IPS-20b (cell line): ENCODE data around the gene PLEKHA5.
A peak's percentile ranks its signal among the peaks of the same experiment; 100 is the strongest.
"Not testable (repeated sequence)": the region's sequence is repeated elsewhere in the genome, so short reads cannot be mapped to it uniquely, and the experiment has no call there.

ENCODE experiments used
- H3K27ac ChIP-seq: one replicate; pipeline ENCODE4 v1.5.1; 2013; ENCODE audit warnings: low read length
- H3K27me3 ChIP-seq: 2 replicates; pipeline ENCODE4 v1.6.1; 2013; ENCODE audit warnings: mild to moderate bottlenecking, low read length, inconsistent platforms; ENCODE audit not compliant: insufficient read depth
- H3K36me3 ChIP-seq: 2 replicates; pipeline ENCODE4 v1.6.1; 2013; ENCODE audit warnings: low read depth, mild to moderate bottlenecking, inconsistent platforms, low read length, moderate library complexity; ENCODE audit not compliant: insufficient read depth
- H3K4me1 ChIP-seq: 2 replicates; pipeline ENCODE4 v1.6.1; 2013; ENCODE audit warnings: mild to moderate bottlenecking, control low read depth, inconsistent platforms, low read length, moderate library complexity; ENCODE audit not compliant: insufficient read depth
- H3K4me3 ChIP-seq: 2 replicates; pipeline ENCODE4 v1.5.1; 2013; ENCODE audit warnings: mild to moderate bottlenecking, low read length, inconsistent platforms
- H3K9ac ChIP-seq: 2 replicates; pipeline ENCODE4 v1.6.1; 2013; ENCODE audit warnings: low read depth, mild to moderate bottlenecking, inconsistent platforms, low read length, moderate library complexity
- H3K9me3 ChIP-seq: 2 replicates; pipeline ENCODE4 v1.6.1; 2013; ENCODE audit warnings: mild to moderate bottlenecking, low read depth, low read length, inconsistent platforms; ENCODE audit not compliant: insufficient read depth

The PLEKHA5 gene

DNA sequence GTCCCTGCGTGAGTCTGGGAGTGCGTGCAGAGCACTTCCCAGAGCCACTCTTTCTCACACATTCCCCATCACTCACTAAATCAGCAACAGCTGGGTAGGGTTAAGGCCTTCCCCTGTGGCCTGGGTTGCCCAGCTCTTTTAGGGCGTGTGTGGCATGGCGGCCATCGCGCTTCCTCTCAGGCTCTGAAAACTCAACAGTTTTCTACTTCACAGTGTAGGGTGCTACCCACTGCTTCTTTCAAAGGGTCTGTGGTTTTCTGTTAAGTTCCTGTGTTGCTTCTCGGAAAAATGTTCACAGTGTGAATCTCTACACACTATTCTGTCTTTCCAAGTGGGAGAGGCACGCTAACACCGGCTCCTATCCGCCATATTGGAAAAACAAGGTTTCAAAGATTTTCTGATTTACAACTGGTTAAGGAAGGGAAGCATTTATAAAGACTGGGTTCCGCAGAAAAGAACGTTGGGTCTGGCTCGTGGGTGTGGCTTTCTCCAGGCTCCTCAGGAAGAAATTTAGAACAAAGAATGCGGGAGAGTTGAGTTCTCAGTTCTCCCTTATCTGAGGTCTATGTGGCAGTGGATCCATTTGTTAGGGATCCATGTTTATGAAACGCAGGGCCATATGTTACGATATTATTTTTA, 274.8 kb downstream of the PLEKHA5 start:
- Histone ChIP-seq H3K4me3 (no peak overlapping the region), H3K36me3 (no peaks in the 10 kb centered on the region), H3K4me1 (peaks cover 4% of the 10 kb centered on the region; the same call in 1 of the 2 replicates), H3K27ac (no peak overlapping the region), H3K9me3 (no peaks in the 10 kb centered on the region), H3K9ac (no peak overlapping the region), H3K27me3 (no peaks in the 10 kb centered on the region)

DNA sequence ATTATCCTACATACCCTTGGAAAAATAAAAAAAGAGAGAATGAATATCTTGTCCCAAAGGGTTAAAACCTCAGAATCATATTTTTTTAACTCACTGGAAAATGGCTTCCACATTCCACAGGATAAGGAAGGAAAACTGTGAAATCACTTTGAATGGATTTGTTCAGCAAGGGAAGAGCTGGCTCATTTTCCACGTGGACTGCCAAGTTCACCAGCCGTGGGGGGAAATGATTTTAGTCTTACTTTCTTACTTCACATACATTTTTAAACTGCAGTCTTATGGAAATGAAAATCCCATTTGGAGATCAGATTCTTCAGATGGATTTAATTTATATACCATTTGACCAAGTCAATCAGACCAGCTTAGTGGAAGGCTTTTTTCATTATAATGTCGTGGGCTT, 279.8 kb downstream of the PLEKHA5 start:
- peak overlapping the region; percentile 53; the same call in 1 of the 2 replicates for H3K9ac ChIP-seq
- no peaks in the 10 kb centered on the region for H3K9me3 ChIP-seq
- peaks cover 28% of the 10 kb centered on the region; the same call in 1 of the 2 replicates for H3K4me1 ChIP-seq
- H3K27ac ChIP-seq, result no peak overlapping the region
- no peak overlapping the region for H3K4me3 ChIP-seq
- H3K36me3 ChIP-seq, result no peaks in the 10 kb centered on the region
- H3K27me3 ChIP-seq, result no peaks in the 10 kb centered on the region

DNA sequence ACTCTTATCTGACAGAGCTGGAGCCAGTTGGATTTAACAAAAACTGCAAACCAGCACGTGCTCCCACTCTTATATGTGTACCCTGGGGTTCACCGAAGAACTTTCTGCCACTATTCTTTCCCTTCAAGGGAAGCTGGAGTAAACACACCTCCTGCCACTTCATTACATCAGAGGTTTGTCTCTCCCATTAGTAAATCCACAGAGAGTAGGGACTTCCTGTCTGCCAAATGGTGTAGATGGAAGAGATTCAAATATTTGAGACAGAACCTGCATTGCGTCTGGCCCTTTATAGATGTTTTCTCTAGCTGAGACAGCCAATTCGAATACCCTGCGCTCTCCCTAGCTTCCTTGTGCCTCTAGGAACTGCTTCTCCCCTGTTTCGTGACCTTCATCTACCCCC, 280.7 kb downstream of the PLEKHA5 start:
- Histone ChIP-seq H3K4me3 (peak overlapping the region; percentile 15), H3K27me3 (no peaks in the 10 kb centered on the region), H3K36me3 (no peaks in the 10 kb centered on the region), H3K9ac (peak overlapping the region; percentile 53; the same call in 1 of the 2 replicates), H3K9me3 (no peaks in the 10 kb centered on the region), H3K27ac (no peak overlapping the region), H3K4me1 (peaks cover 28% of the 10 kb centered on the region; the same call in 1 of the 2 replicates)

DNA sequence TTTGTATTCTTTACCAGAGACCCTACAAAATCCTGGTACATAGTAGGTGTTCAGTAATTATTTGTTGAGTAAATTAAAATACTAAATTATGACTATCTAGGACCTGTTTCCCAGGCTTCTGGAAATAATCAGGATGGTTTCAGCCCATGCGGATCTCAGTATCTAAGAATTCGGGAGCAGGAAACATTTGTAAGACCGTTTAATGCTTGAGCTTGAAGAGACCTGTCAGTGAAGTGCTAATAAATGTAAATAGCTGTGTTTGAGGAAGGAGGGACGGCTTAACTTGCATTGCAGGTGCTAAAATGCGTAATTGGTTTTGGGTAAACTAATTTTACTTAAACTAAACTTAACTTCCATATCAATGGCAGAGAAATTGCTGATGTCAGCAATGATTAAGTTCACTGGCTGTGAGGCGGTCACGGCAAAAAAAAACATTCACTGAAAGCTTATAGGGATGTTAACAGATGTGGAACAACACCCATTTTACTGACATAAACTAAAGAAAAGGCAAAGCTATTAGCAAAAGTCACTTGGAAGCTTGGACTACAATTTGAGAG, 281.2 kb downstream of the PLEKHA5 start:
- Histone ChIP-seq H3K36me3 (no peaks in the 10 kb centered on the region), H3K4me1 (peaks cover 28% of the 10 kb centered on the region; the same call in 1 of the 2 replicates), H3K27ac (peak overlapping the region; percentile 16), H3K4me3 (peak overlapping the region; percentile 15), H3K9me3 (no peaks in the 10 kb centered on the region), H3K27me3 (no peaks in the 10 kb centered on the region), H3K9ac (peak overlapping the region; percentile 53; the same call in 1 of the 2 replicates)

DNA sequence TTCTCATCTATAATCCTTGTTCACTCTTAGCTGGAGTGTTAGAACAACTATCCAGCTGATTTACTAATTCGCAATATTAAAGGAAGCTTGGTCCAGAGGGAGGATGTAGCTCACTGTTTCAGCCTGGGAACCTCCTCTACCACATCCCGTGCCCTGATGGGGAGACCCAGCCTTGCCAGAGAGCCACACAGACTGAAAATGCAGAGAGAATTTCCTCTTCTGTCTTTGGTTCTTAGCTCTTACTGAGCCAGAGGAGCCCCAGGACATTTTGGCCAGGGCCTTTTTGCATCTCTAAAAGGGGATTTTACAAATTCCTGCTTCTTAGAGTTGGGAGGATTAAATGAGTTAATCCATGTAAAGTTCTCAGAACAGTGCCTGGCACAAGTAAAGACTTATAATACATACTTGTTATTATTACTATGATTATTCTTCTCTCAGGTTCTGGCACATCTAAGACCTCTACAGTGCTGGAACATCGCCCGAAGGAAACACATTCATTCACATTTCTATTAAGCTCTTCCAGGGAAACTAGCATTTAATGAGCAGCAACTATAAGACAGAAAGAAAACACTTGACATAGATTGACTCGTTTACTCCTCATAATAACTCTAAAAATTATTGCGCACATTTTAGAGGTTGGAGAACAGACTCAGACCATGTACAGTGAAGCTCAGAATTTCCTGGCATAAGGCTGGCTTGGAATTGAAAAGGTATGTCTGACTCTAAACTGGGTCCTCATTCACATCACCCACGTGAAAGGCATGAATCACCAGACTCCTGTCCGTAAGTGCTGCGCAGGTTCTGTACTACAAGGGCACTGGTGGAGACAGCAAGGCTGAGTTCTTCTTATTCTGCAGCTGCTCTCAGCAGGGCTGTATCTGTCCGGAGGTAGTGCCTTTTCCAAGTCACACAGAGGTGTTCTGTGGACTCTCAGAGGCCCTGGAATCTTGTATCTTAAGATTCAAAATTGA, 282.0 kb downstream of the PLEKHA5 start:
- H3K4me1 ChIP-seq, result peaks cover 28% of the 10 kb centered on the region; the same call in 1 of the 2 replicates
- H3K9ac ChIP-seq, result peak overlapping the region; percentile 53; the same call in 1 of the 2 replicates
- no peaks in the 10 kb centered on the region for H3K9me3 ChIP-seq
- peak overlapping the region; percentile 19; the same call in 1 of the 2 replicates for H3K4me3 ChIP-seq
- no peaks in the 10 kb centered on the region for H3K27me3 ChIP-seq
- H3K27ac ChIP-seq, result peak overlapping the region; percentile 16
- no peaks in the 10 kb centered on the region for H3K36me3 ChIP-seq

DNA sequence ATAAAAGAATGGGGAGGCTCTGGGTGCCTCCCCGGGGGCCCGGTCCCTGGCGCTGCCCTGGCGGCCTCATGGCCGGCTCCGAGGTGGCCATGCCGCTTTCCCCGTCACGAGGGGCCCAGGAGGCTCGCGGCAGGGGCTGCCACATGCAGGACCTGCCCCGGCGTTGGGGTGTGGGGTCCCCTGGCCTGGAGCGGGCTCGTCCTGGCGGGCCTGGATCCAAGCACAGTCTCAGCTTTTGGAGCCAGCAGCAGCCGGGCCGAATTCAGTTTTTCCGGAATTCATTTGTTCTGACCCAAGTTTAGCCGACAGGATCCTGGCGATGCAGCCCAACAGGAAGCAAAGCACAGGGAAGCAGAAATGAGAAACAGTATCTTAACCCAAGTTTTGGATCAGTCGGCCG, 283.3 kb downstream of the PLEKHA5 start:
- H3K27ac ChIP-seq, result no peak overlapping the region
- no peaks in the 10 kb centered on the region for H3K27me3 ChIP-seq
- peaks cover 28% of the 10 kb centered on the region; the same call in 1 of the 2 replicates for H3K4me1 ChIP-seq
- H3K9ac ChIP-seq, result no peak overlapping the region
- H3K4me3 ChIP-seq, result no peak overlapping the region
- H3K9me3 ChIP-seq, result no peaks in the 10 kb centered on the region
- H3K36me3 ChIP-seq, result no peaks in the 10 kb centered on the region

DNA sequence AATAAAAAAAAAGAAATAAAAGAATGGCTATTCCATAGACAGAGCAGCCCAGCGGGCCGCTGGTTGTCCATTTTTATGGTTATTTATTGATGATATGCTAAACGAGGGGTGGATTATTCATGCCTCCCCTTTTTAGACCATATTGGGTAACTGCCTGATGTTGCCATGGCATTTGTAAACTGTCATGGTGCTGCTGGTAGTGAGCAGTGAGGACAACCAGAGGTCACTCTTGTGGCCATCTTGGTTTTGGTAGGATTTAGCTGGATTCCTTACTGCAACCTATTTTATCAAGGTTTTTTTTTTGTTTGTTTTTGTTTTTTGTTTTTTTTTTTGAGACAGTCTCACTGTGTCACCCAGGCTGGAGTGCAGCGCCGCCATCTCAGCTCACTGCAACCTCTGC, 284.0 kb downstream of the PLEKHA5 start:
- H3K27me3 ChIP-seq, H3K9me3 ChIP-seq, H3K4me3 ChIP-seq, H3K9ac ChIP-seq, H3K36me3 ChIP-seq, H3K27ac ChIP-seq: not testable (repeated sequence)
- H3K4me1 ChIP-seq, result peaks cover 28% of the 10 kb centered on the region; the same call in 1 of the 2 replicates

DNA sequence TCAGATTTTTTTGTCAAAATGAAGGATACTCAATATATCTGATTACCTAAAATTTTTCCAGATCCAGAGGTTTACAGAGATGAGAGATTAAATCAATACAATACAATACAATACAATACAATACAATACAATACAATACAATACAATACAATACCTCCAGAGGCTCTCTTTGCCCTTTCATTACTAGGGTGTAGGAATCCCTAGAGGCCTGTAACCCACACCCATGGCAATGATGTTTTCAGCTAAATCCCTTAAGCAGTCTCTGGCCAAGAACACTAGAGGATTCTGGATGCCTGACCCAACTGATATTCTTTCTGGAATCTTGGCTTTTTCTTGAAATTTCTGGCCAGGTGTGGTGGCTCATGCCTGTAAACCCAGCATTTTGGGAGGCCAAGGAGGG, 286.0 kb downstream of the PLEKHA5 start:
- Histone ChIP-seq H3K36me3 (no peaks in the 10 kb centered on the region), H3K27me3 (no peaks in the 10 kb centered on the region), H3K9me3 (no peaks in the 10 kb centered on the region), H3K27ac (no peak overlapping the region), H3K4me3 (no peak overlapping the region), H3K4me1 (peaks cover 12% of the 10 kb centered on the region; the same call in 1 of the 2 replicates), H3K9ac (no peak overlapping the region)

DNA sequence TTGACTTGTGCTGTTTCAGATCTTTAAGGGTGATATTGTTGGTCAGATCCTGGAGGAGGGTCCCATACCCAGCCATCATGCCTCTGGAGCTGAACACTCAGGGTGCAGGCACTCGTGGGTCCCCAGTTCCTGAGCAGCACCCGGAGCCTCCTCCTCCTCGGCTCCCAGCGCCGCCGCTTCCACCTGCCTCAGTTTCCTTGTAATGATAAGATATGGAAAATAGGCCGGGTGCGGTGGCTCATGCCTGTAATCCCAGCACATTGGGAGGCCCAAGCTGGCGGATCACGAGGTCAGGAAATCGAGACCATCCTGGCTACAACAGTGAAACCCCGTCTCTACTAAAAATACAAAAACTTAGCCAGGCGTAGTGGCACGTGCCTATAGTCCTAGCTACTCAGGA, 289.6 kb downstream of the PLEKHA5 start:
- Histone ChIP-seq H3K27ac (no peak overlapping the region), H3K27me3 (no peaks in the 10 kb centered on the region), H3K9ac (no peak overlapping the region), H3K36me3 (no peaks in the 10 kb centered on the region), H3K4me1 (no peaks in the 10 kb centered on the region), H3K4me3 (no peak overlapping the region), H3K9me3 (no peaks in the 10 kb centered on the region)

DNA sequence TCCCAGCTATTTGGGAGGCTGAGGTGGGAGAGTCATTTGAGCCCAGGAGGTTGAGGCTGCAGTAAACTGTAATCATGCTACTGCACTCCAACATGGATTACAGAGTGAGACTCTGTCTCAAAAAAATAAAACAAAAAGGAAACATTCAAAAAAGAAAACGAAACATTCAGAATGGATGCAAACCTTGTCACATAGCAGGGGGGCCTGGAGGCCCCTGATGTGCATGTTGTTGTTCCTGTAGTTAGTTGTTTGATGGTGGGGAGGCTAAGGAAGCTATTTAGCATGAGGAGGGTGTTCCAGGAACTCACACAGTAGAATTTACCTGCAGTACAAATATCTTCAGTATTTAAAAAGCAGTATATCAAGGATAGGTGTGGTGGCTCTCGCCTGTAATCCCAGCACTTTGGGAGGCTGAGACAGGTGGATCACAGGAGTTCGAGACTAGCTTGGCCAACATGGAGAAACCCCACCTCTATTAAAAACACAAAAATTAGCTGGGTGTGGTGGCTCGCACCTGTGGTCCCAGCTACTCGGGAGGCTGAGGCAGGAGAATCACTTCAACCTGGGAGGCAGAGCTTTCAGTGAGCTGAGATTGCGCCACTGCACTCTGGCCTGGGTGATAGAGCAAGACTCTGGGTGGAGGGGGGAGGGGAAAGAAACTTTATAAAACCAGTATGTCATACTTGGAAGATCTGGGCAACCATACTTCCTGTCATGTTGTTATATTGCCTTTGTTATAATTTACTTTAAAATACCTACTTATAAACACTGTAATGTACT, 292.2 kb downstream of the PLEKHA5 start:
- no peak overlapping the region for H3K27ac ChIP-seq
- H3K27me3 ChIP-seq, result no peaks in the 10 kb centered on the region
- H3K9ac ChIP-seq, result no peak overlapping the region

More for the DNA sequence above, 292.2 kb downstream of the PLEKHA5 start:
- Histone ChIP-seq H3K4me1 (no peaks in the 10 kb centered on the region), H3K9me3 (no peaks in the 10 kb centered on the region), H3K4me3 (no peak overlapping the region), H3K36me3 (no peaks in the 10 kb centered on the region)
